DMS 273 (cell line): ENCODE data around the gene HRH3.

ENCODE experiments used
- DNase-seq: peaks from one replicate; lab custom pipeline; 2025; ENCODE audit not compliant: unreplicated experiment; lab: John Stamatoyannopoulos, UW

The HRH3 gene

DNA sequence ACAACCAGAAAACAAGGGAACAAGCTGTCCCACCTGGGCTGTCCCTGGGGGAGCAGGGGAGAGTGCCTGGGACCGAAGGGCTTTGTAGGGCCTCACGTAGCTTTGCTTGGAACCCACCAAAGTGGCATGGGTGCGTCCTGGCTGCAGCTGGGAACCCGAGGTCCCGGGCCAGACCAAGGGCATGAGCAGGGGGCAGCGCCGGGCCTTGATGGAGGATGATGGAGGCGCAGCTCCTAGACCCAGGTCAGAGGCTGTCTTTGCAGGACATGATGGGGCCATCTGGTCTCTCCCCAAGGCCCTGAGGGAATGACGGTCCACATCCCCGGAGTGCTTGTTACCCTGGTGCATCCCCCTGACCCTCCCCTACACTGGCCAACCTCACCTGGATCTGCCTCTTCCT lies 10.6 kb upstream of the HRH3 start:
- DNase-seq = no peak

DNA sequence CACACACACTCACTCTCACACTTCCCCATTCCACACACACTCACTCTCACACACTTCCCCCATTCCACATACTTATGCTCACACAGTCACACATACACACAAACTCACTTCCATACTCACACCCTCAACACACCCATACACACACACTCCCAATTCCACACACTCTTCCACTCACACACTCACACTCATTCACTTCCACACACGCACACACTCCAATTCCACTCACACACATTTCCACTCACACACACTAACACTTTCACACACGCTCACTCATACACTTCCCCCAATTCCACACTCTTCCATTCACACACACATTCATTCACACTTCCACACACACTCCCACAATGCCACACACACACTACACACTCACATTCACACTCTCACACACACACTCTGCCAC lies 10.2 kb upstream of the HRH3 start:
- no peak for DNase-seq

DNA sequence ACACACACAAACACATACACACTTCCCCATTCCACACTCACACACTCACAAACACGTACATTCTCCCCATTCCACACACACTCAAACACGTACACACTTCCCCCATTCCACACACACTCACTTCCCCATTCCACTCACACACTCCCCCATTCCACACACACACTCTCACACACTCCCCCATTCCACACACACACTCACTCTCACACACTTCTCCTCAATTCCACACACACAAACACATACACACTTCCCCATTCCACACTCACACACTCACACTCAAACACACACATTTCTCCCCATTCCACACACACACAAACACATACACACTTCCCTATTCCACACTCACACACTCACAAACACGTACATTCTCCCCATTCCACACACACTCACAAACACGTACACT lies 9.6 kb upstream of the HRH3 start:
- DNase-seq = no peak

DNA sequence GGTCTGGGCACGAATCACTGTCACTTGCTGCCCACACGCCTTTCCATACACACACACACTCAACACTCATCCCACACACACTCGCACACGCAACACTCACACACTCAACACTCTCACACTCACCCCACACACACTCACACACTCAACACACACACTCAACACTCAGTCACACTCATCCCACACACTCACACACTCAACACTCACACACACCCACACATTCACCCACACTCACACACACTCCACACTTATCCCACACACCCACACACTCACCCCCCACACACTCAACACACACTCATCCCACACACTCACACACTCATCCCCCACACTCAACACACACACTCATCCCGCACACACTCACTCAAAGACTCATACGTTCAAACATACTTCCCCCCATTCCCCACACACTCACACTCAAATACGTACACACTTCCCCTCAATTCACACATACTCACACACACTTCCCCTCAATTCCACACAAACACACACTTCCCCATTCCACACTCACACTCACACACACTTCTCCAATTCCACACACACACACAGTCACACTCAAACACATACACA lies 9.0 kb upstream of the HRH3 start:
- no peak for DNase-seq

DNA sequence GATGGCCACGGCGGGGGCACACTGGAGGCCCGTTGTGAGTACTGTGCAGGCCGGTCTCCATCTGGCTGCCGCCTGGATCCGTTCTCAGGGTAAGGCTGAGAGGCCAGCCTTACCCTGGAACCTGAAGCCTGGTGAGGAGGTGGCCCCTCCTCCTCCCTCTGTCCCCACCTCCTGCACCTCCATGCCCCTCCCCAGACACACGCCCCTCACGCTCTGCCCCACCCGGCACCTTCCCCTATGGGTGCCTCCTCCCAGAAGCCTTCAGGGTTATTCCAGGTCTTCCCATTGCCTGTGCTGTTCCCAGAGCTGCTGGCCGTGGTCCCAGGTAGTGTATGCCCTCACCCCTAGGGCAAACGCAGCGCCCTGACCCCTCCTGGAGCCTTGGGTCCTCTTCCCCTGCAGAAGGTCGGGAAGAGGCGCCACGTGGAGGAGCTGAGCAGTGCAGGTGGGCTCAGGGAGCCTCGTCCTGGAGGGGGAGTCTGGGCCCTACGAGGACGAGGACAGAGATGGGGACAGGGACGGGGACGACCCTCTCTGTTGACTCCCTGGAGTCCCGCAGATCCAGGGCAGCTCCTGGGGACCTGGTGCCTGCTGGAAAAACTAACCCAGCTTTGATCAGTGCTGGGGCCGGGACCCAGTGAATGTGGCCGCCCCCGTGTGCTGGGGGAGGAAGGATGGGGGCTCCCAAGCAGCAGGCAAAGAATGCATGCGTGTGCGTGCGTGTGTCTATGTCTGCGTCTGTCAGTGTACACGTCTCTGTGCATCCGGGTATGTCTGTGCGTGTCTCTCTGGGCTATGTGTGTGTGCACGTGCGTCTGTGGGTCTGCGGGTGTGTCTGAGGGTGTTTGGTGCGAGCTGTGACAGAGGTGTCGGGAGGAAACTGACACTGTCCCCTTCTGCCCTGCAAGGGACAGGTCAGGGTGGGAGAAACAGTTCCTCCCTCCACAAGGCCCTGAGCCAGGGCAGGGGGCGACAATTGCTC lies 8.2 kb upstream of the HRH3 start:
- DNase-seq = peak; percentile 63

DNA sequence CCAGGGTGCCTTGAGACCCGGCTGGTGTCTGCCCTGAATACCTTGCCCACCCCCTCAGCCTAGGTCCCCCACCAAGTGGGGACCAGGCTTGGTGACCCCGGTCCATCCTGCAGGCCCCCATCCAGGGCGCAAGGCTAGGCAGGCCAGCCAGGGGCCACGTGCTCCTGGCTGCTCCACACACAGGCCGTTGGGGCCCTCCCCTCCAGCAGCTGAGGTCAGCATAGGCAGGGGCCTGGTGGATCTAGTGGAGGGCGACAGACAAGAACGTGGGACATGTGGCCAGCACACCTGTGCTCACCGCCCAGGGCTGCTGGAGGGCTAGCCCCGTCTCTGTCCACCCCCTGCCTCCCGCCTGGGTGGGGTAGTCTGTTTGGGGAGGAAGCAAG lies 7.5 kb upstream of the HRH3 start:
- no peak for DNase-seq

DNA sequence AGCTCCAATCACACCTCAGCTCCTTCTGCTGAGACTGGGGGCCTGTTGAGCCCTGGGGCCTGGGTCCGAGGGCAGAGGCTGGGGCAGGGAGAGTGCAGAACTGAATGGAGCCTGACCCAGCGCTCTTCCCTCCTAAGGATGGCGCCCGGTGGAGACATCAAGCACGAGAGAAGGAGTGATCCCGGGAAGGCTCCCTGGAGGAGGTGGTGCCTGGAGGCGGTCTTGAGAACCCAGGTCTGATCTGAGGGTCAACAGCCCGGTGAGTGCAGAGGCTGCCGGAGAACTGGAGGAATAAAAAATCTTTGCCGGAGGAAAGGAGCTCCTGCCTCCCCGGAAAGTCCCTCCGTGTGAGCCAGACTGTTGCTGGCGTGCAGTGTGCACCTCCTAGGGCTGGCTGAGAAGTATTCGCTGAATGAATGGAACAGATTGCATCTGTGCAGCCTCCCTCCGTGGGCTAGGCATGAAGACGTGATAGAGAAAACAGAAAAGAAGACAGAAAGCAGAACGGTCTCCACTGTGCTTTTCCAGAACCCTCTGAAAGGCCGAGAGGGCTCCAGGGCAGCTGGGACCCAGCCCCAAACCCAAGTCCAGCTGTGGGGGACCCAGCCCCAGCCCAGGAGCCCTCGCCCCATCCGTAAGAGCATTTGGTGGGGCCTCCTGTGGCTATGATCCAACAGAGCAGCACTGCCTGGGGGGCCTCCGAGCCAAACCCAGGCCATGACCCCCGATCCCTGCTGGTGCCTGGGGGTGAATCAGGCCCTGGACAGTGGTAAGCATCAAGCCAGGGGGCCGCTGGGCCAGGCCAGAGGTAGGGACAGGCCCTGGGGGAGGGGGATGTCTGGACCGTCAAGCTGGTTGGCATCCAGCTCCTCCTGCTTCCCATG lies 6.9 kb upstream of the HRH3 start:
- no peak for DNase-seq

DNA sequence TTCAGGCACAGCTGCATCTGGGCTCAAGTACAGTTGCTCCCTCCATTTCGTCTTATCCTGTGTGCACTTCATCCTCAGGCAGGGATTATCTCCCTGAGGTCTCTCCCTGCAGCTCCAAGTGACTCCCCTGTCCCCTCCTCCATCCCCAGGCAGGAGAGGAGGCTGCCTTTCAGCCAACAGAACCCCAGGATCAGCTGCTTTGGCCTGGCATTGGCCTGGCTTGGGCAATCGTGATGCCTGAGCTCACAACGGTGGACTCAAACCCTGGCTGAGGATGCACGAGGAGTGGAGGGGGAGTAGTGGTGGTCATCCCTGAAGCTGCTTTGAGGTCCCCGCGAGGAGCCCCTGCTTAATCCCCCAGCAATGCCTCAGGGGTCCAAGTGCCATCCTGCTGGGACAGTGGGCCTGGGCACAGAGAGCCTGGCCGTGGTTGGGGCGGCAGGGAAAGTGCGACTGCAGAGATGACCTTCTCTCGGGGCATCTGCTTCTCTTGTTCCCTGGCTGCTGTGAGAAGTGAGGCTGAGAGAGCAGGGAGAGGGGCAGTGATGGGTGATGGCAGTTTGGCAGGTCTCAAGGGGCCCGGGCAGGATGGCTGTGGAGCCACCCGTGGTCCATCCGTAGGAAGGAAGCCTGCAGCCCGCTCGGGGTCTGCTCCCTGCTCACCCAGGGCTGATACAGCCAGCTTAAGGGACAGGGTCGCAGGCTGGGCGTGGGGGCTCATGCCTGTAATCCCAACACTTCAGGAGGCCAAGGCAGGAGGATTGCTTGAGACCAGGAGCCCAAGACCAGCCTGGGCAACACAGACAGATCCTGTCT lies 6.0 kb upstream of the HRH3 start:
- no peak for DNase-seq

DNA sequence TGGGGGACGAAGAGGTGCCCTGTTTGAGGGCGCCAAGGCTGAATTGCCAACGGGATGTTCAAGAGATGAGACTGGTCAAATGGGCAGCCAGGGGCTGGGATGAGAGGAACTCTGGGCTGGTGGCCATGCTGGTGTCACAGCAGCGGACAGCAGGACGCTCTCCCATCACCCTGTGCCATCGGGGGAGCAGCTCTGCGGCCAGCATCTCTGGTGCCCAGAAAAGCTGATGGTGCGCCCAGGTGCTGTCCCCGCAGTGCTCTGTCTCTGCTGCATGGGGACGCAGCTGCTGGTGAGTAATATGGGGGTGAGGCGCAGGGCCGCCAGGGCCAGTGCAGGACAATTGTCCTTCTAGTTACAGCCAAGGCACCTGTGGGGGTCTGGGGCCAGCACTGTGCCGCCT lies 4.9 kb upstream of the HRH3 start:
- no peak for DNase-seq

DNA sequence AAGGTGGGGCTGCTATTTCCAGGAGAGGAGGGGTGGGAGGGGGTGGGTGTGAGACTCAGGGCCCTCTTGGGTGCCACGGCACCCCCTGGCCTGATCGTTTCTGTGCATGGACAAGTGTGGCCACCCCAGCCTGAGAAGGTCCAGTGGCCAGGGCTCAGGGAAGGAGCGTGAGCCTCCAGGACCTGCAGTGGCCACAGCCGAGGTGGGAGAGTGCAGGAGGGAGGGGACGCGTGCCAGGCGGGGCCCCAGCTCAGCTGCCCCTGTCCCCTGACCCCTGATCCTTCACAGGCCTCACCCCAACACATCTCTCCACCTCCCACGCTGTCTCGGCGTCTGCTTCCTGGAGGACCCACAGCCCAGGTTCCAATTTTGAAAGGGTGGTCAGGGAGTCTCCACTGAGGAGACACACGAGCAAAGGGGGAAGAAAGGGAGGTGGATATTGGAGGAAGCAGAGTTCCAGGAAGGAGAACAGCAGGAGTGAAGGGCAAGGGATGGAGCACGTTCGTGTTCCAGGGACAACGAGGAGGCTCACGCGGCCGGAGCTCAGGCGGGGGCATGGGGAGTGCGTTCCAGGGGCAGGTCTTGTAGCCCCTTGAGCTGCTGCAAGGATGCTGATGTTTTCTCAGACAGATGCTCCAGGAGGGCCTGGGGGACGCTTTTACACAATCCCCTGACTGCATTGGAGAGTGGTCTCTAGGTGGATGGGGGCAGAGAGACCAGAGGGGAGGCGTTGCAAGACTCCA lies 4.2 kb upstream of the HRH3 start:
- DNase-seq = no peak

DNA sequence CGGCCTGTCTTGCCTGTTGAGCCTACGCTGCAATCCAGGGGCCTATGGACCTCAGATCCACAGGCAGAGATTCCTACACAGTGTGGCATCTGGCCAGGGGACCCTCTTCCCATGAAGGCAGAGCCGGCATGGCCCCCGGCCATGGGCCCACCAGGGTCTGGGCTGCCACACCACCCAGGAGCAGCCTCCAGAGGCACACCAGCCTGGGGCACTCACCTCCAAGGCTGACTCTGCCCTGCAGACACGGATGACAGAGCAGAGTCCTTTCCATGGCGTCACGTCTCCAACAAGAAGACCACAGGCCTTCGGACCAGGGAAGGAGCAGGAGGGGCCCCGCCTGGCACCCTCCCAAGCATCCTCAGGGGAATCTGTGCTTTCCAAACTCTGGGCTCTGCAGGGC lies 3.5 kb upstream of the HRH3 start:
- no peak for DNase-seq

DNA sequence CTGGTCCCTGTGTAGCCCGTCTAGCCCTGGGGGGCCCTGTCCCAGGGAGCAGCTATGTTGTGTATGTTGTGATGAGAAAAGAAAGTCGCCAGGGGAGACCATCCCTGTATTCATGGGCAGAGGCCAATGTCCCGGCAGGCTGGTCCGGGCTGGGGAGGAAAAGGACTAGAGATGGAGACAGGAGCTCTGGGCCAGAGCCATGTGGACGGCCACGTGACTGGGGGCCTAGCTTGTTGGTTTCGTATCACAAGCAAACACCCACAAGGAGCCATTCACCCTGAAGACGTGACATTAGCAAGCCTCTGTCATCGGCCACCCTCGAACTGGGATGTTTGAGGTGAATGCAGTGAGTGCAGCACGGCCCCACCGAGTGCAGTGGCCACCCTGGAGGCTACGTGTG lies 2.9 kb upstream of the HRH3 start:
- no peak for DNase-seq

DNA sequence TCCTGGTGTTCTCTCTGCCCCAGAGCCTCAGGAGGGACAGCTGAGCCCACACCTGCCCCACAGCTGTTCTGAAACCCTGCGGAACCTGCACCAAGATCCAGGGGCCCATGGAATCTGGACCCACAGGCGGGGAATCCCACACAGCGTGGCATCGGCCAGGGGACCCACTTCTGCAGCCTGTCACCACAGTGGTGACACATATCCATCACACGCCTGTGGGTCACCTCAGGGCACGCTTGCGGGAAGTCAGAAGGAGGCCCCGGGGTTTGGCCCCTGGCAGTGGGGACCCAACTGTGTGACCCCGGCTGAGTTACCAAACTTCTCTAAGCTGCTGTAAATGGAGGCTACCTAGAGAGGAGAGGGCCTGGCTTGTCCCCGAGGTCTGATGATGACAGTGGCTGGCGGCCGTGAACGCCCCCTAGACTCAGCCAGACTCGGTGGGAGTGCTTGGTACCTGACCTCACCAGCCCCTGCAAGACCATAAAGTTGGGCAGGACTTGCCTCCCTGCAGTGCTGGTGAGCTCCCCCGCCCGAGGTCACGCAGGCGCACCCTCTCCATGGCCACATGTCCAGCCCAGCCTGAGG lies 2.3 kb upstream of the HRH3 start:
- DNase-seq = no peak

DNA sequence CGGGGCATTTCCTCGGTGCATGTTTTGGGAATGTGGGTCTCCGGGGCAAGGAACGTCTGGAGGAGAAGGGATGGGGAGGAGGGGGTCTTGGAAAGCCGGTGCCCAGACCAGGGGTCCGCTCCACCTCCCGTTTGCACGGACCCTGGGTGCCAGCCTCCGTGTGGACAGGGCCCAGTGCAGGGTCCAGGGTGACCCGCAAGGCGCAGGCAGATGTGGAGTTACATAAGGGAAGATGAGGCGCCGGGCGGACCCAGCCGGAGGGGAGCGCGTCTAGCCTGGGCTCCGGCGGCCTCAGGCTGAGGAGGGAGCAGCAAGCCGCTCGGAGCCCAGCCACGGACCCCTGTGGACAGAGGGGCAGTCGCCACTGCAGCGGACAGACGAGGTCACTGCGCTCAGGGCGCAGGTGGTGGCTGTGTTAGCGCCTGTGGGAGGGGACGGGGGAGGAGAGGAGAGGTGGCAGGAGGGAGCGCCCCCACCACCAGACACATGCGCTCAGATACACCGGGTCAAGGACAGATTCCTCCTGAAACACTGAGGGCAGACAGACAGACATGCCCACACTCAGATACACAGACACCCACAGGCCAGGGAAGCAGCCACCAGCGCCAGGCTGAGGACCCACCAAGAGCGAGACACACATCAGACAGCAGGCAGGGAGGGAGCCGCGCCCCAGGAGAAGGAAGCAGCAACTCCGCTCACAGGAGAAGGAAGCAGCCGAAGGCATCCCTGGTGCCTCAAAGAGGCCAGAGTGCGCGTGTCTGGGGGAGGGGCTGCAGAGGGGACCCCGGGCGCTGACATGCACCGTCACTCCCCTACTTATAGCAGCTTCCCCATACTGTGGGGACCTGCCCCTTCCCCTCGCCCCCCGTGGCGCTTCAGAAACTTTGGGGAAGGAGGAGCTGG lies 839 bp upstream of the HRH3 start:
- peak; percentile 49 for DNase-seq

DNA sequence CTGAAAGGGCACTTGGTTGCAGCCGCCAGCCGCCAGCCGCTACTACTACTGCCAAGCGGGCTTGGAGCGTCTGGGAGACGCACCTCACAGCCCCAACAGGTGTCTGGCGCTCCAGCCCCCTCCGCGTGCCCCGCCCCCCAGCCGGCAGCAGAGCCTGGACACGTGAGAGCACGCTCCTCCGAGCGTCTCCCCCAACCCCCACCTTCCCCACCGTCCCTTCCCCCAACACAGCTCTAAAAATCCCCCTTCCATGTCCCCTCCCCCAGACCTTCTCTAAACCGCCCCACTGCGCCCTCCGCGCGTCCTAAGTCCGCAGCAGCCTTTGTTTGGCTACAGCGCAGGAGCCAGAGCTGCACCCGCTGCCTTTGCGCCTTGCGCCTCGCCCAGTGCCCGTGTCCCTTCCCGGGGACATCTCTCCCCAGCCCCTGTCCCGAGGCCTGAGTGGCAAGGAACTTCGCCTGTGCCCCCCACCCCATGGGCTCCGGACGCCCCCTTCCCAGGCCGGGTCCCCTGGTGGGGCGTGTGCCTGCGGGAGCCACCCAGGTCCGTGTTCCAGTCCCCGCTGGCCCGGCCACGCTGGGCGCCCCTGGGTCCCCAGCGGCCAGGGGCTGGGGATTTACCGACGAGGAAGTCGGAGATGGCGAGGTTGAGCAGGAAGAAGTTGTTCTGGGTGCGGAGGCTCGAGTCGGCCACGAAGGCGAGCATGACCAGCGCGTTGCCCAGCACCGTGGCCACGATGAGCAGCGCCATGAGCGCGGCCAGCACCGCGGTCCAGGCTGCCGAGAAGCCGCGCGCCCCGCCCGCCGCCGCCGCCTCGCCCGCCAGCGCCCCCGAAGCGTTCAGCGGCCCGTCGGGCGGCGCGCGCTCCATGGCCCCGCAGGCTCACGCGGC lies 732 bp downstream of the HRH3 start:
- DNase-seq = peak; percentile 66

DNA sequence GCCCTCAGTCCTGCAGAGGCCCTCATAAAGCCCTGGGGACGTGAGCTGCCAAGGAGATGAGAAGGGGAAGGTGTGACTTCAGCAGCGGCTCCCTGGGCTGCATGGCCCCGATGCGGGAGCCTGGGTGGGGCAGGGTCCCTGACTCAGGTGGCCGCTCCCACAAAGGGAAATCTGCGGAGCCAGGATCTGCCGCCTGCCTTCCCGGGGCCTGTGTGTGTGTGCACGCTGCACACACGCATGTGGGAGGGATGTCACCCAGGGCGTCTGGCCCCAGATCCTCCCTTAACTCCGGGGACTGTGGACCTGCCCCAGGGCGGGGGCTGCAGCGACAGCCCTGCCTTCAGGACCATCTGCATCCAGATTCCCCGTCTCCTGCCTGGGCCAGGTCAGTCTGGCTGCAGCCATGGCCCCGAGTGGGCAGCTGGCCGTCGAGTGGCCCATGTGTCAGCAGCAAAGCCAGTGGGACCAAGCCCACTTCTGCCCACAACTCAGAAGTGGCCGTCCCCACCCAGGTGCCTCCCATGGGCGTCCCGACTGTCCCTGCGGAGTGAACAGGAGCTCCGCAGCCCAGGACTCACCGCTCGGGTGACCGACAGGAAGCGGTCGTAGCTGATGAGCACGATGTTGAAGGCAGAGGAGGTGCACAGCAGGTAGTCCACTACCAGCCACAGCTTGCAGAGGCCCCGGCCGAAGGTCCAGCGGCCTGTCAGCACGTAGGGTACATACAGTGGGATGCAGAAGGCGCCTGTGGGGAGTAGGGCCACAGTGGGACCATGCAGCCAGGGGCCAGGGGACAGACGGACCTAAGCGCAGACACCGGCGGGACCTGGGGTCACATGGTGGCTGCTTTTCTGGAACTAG lies 1.9 kb downstream of the HRH3 start:
- no peak for DNase-seq
